SK-N-MC (cell line): Measurements from ENCODE around the gene SIM1.

Experiments
- EZH2 ChIP-seq: fragments of 200-600 bp; sonication (generic); IDR thresholded peaks from one replicate; pipeline ENCODE4 v1.6.1; 2017; ENCODE audit warnings: antibody characterized with exemption
- FOXP2 ChIP-seq: optimal IDR thresholded peaks from 2 replicates; pipeline ENCODE3; 2011; ENCODE audit warnings: mild to moderate bottlenecking, moderate library complexity; ENCODE audit not compliant: insufficient read depth; ENCODE audit errors: extremely low read length, control extremely low read depth
- POLR2AphosphoS5 ChIP-seq: IDR thresholded peaks from 2 replicates; pipeline ENCODE4 v1.6.1; 2012; ENCODE audit warnings: mild to moderate bottlenecking, low read depth, low read length, borderline replicate concordance

DNA sequence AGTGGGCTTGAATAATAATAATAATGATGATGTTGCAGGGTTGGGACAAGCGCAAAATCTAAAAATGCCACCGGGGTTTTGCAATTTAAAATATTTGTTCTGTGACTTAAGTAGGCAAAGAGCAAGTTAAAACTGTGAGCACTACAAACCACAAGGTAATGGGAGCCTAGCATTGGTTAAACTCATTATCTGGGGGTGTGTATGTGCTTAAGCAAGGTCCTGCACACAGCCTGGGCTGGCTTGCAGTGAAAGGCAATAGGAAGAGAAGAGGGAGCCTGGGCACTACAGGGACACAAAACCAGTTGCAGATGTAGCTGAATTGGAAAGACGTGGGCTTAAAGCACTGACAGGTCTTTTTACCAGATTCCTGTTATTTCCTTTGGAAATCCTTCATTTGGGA, 11.7 kb downstream of the SIM1 start:
- no peak for TF ChIP-seq EZH2
- TF ChIP-seq POLR2AphosphoS5: no peak
- no peak for TF ChIP-seq FOXP2
